Endothelial cell (in vitro differentiated cells): ENCODE data around the gene ARAP2. TPM values are rescaled to one million over a fixed set of nuclear protein-coding genes. Genes with fewer than 3 reads are reported as not detected.

Experiments
- DNase-seq: peaks from one replicate; pipeline ENCODE4 v3.0.0; 2021; ENCODE audit warnings: low spot score
- H3K27ac Mint-ChIP-seq: one replicate; pipeline ENCODE4 v1.8.0; 2021; ENCODE audit warnings: mixed read lengths, inconsistent platforms; ENCODE audit not compliant: unreplicated experiment
- H3K27me3 Mint-ChIP-seq: one replicate; pipeline ENCODE4 v1.8.0; 2021; ENCODE audit warnings: mild to moderate bottlenecking, moderate library complexity, mixed read lengths, inconsistent platforms; ENCODE audit not compliant: unreplicated experiment
- H3K36me3 Mint-ChIP-seq: one replicate; pipeline ENCODE4 v1.8.0; 2021; ENCODE audit warnings: mild to moderate bottlenecking, low read depth, mixed read lengths, inconsistent platforms; ENCODE audit not compliant: unreplicated experiment
- H3K4me1 Mint-ChIP-seq: one replicate; pipeline ENCODE4 v1.8.0; 2021; ENCODE audit warnings: mild to moderate bottlenecking, mixed read lengths, inconsistent platforms; ENCODE audit not compliant: unreplicated experiment
- H3K4me3 Mint-ChIP-seq: one replicate; pipeline ENCODE4 v1.8.0; 2021; ENCODE audit warnings: mild to moderate bottlenecking, mixed read lengths, inconsistent platforms; ENCODE audit not compliant: unreplicated experiment
- H3K9me3 Mint-ChIP-seq: one replicate; pipeline ENCODE4 v1.8.0; 2021; ENCODE audit warnings: mixed read lengths, inconsistent platforms; ENCODE audit not compliant: unreplicated experiment
- total RNA-seq: library from RNA; stranded (reverse); fragmentation: NEBNext Ultra II Directional; extraction: Animal tissue kit (Norgen Biotek cat#: 25700); gene quantifications from one replicate; pipeline ENCODE4 v1.2.1, GENCODE V29; 2021; ENCODE audit not compliant: unreplicated experiment
- TF ChIP-seq, protein P1 (sequence below): fragments of 200-600 bp; sonication (generic); IDR thresholded peaks from one replicate; pipeline ENCODE4 v1.5.0; 2021; ENCODE audit warnings: antibody characterized with exemption; ENCODE audit not compliant: unreplicated experiment

Gene ARAP2
- total RNA-seq, 1 donor from 2014 or later, result 20.1 TPM

DNA sequence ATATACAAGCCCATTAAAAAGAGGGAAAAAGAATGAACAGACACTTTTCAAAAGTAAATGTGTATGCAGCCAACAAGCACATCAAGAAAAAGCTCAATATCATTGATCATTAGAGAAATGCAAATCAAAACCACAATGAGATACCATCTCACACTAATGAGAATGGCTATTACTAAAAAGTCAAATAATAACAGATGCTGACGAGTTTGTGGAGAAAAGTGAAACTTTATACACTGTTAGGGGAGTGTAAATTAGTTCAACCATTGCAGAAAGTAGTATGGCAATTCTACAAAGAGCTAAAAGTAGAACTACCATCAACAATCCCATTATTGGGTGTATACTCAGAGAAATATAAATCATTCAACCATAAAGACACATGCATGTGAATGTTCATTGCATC is 203.0 kb downstream of the ARAP2 start:
- no peak overlapping the region for H3K27ac Mint-ChIP-seq

GRCh38 chr4:36039026-36039425 is 205.3 kb downstream of the ARAP2 start:
- DNase-seq, result no peak
- Mint-ChIP-seq H3K4me3 (no peak overlapping the region), H3K4me1 (no peaks in the 10 kb centered on the region), H3K27ac (no peak overlapping the region), H3K27me3 (no peaks in the 10 kb centered on the region), H3K36me3 (no peaks in the 10 kb centered on the region), H3K9me3 (no peaks in the 10 kb centered on the region)
- TF ChIP-seq, protein P1, sequence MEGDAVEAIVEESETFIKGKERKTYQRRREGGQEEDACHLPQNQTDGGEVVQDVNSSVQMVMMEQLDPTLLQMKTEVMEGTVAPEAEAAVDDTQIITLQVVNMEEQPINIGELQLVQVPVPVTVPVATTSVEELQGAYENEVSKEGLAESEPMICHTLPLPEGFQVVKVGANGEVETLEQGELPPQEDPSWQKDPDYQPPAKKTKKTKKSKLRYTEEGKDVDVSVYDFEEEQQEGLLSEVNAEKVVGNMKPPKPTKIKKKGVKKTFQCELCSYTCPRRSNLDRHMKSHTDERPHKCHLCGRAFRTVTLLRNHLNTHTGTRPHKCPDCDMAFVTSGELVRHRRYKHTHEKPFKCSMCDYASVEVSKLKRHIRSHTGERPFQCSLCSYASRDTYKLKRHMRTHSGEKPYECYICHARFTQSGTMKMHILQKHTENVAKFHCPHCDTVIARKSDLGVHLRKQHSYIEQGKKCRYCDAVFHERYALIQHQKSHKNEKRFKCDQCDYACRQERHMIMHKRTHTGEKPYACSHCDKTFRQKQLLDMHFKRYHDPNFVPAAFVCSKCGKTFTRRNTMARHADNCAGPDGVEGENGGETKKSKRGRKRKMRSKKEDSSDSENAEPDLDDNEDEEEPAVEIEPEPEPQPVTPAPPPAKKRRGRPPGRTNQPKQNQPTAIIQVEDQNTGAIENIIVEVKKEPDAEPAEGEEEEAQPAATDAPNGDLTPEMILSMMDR, result no peak

More for the DNA sequence above, 203.0 kb downstream of the ARAP2 start:
- TF ChIP-seq, protein P1, result no peak
- no peak for DNase-seq
- Mint-ChIP-seq H3K4me1 (no peaks in the 10 kb centered on the region), H3K27me3 (no peaks in the 10 kb centered on the region), H3K4me3 (no peak overlapping the region), H3K36me3 (no peaks in the 10 kb centered on the region), H3K9me3 (no peaks in the 10 kb centered on the region)

DNA sequence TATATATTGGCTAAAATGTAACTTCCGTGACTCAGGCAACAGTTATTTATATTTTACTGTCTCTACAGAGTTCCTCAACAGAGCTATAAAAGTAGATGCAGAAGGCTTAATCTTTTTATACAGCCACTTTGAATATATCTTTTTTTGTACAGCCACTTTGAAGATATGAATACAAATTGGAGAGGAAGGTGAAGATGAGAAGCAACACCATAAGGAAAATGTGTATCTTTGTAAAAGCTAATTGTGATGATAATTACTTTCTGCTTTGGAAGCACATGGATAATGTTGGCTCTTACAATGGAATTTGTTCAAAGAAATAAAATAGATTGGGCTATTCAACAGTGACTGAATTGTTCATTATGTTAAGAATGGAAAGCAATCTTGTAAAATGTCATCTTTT is 205.8 kb downstream of the ARAP2 start:
- no peaks in the 10 kb centered on the region for H3K4me1 Mint-ChIP-seq
- DNase-seq, result no peak

DNA sequence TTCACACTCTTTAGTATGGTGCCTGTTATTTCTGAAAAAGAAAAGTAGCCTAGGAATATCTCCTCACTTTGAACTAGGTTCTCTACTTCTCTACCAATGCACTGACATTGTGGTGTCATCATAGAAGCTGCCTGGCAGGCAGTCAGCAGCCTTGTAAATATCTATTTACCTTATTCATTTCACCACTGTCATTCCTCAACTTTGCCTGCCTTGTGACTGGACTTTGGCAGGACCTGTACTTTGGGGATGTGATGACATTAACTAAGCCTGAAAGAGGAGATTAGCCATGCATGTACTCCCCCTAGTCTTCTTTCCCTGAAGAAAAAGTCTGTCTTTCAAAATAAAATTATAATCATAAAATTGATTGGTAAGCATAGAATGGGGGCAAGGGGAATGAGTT is 207.2 kb downstream of the ARAP2 start:
- Mint-ChIP-seq H3K9me3 (no peaks in the 10 kb centered on the region), H3K27ac (no peak overlapping the region), H3K4me1 (no peaks in the 10 kb centered on the region), H3K36me3 (no peaks in the 10 kb centered on the region), H3K4me3 (no peak overlapping the region), H3K27me3 (peaks cover 3% of the 10 kb centered on the region)
- no peak for DNase-seq
- TF ChIP-seq, protein P1, result no peak

More for the DNA sequence above, 205.8 kb downstream of the ARAP2 start:
- Mint-ChIP-seq H3K27ac (no peak overlapping the region), H3K4me3 (no peak overlapping the region), H3K36me3 (no peaks in the 10 kb centered on the region), H3K9me3 (no peaks in the 10 kb centered on the region), H3K27me3 (peaks cover 3% of the 10 kb centered on the region)
- TF ChIP-seq, protein P1, result no peak

GRCh38 chr4:36029951-36030350 is 214.4 kb downstream of the ARAP2 start:
- no peak for DNase-seq
- Mint-ChIP-seq H3K9me3 (no peaks in the 10 kb centered on the region), H3K4me1 (peaks cover 3% of the 10 kb centered on the region), H3K27ac (no peak overlapping the region), H3K27me3 (peaks cover 3% of the 10 kb centered on the region), H3K4me3 (no peak overlapping the region), H3K36me3 (no peaks in the 10 kb centered on the region)
- TF ChIP-seq, protein P1, result no peak
